Mesangial cell (primary cell): ENCODE measurements around the gene TMEM208. TPM values are rescaled to one million over a fixed set of nuclear protein-coding genes. Genes with fewer than 3 reads are reported as not detected.

Experiments used
- total RNA-seq: library from RNA; depleted of rRNA; stranded (reverse); fragments of >200 nt; gene quantifications from 2 replicates; pipeline ENCODE4 v1.2.3, GENCODE V29; 2015

The TMEM208 gene
- total RNA-seq = 44.3 and 45.6 TPM in 2 replicates

DNA sequence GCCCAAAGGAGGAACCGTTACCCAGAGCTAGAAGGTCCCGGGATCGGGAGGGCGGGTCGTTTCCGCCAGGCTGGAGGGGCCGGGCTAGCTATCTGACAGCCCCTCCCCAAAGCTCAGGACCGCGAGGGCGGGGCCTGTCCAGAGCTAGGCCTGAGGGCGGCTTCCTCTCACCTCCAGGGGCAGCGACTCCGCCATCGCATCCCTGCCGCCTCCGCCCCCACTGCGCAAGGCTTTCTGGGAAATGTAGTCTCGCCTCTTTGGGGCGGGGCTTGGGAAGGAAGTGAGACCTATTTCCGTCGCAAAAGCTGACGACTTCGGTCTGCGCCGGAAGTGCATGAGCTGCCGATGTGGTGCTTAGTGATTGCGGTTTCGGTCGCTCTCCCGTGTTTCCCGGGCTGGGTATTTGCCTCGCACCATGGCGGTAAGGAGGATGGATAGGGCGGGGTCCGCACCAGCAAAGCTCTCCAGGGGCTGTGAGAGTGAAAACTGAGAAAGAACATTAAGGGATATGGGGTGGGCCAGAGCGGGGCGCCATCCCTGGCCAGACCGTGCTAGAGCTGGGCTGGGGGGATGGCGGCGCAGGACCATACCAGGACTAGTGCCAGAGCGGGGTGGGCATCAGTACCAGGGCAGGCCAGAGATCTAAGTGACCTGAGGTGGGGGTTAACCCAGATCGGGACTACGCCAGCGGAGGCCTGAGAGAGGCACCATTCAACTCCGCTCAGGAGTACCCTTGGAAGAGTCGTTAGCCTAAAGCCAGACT is at the start of gene TMEM208:
TMEM208 (plus strand) TSS at position 327 of the 763 bp plus-strand sequence; CDS start at position 416, 89 bp downstream.

DNA sequence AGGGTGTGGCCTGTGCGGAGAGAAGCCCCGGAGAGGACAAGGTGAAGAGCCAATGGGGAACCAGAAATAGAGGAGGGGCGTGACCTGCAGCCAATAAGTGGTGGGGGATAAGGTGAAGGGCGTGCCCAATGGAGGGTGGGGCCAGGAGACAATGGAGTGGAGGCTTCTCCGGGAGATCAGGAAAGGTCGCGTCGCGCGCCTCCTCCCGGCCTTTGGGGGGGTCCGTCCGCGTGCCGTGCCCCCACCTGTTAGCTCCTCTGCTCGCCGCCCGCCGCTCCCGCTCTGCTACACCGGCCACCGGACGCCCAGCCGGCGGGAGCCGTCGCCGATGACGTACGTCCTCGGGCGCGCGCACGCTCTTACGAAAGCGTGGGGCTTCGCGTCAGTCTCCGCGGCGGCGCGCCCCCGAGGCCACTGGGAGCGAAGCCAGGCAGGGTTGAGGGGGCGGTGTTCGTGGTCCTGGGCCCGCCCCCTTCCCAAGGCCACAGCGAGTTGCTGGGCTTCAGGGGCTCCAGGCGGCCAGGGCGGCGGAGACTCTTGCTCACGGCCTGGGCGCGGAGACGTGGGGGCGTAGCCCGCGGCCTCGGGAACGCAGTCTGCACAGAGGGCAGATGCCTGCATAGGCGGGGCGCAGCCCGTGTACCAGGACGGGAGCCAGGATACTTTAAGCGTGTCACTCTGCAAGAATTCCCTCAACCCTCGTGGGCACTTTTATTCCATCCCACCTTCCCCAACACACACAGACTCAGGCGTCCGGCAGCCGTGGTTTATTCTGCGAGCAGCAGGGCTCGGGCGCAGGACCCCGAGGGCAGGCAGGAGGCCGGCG is 43.1 kb upstream of the TMEM208 start, which contains the start of gene MATCAP1:
MATCAP1 (minus strand) TSS at position 337 of the 826 bp plus-strand sequence. CDS start 3,353 bp downstream, outside the sequence.

DNA sequence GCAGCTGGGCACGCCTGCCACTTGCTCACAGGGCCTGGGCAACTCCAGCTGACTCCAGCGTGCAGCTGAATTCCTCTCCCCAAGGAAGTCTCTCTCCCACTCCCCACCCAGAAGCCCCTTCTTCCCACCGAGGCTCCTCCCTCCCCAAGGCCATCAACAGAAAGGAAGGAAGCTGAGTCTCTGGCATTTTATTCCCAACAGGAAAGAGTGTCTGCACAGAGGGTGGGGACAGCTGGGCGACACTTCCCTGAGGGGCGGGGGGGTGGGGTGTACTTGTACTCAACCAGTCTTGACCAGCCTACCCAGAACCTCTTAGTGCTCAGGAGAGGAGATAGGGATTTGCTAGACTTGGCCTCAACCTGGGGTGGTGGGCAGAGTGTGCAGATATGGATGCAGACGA is 36.9 kb upstream of the TMEM208 start, which contains the start of gene EXOC3L1:
EXOC3L1 (minus strand) TSS at position 96 of the 400 bp plus-strand sequence. CDS start 460 bp downstream, outside the sequence.

DNA sequence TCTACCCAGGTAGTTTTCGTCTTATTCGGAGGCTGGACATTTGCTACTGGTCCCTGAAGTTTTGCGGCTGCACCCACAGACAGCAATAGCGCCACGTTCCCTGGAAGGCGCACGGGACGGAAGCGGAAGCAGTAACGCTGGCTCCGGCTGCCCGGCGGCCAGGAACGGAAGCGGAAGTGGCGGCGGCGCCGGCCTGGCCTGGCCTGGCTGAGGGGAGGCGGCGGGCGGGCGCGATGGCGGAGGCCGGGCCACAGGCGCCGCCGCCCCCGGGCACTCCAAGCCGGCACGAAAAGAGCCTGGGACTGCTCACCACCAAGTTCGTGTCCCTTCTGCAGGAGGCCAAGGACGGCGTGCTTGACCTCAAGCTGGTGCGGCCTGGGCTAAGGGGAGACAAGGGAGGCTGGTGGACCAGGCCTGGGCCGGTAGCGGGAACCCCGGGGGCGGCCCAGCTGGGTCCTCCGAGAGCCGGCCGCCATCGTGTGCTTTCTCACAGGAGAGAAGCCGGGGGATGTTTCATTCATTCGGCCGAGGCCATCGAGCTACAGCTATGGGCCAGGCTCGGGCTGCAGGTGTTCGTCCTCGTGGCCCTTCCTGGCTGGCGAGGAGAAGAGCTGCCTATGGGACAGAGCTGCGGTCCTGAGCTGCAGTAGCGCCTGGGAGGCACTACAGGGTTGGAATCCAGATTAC is 34.8 kb upstream of the TMEM208 start, which contains the start of gene E2F4:
E2F4 (plus strand) TSS at position 161 of the 687 bp plus-strand sequence; CDS start at position 234, 73 bp downstream.

DNA sequence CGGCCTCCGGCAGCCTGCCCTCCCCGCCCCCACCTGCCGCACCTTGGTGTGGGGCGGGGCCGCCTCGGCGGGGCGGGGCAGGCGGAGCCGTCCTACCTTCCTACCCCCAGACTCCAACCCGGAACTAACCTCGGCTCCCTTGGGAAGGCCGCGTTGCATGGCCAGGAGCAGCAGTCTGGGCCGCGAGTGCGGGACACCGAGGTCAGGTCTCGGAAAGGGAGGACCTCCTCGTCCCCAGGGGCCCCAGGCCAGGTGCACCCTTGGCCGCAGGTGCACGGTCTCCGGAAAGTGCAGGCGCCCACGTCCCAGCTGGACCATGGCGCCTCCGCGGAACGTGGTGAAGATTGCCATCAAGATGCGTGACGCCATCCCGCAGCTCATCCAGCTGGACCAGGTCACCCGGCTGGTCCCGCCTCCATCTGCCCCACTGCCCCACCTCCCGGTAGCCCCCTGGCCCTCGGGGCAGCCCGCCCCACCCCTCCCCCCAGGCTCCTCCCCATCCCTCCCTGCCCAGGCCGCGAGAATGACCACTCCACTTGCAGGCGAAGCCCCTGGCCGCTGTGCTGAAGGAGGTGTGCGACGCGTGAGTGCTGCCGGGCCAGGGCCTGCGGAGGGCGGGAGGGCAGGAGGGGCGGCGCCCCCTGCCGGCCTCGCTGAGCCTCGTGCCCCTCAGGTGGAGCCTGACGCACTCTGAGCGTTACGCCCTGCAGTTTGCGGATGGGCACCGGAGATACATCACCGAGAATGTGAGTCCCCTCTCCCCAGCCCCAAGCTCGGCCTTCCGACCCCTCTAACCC is 27.7 kb upstream of the TMEM208 start, which contains the start of gene ELMO3:
ELMO3 (plus strand) TSS at position 121 of the 797 bp plus-strand sequence; CDS start at position 317, 196 bp downstream.

DNA sequence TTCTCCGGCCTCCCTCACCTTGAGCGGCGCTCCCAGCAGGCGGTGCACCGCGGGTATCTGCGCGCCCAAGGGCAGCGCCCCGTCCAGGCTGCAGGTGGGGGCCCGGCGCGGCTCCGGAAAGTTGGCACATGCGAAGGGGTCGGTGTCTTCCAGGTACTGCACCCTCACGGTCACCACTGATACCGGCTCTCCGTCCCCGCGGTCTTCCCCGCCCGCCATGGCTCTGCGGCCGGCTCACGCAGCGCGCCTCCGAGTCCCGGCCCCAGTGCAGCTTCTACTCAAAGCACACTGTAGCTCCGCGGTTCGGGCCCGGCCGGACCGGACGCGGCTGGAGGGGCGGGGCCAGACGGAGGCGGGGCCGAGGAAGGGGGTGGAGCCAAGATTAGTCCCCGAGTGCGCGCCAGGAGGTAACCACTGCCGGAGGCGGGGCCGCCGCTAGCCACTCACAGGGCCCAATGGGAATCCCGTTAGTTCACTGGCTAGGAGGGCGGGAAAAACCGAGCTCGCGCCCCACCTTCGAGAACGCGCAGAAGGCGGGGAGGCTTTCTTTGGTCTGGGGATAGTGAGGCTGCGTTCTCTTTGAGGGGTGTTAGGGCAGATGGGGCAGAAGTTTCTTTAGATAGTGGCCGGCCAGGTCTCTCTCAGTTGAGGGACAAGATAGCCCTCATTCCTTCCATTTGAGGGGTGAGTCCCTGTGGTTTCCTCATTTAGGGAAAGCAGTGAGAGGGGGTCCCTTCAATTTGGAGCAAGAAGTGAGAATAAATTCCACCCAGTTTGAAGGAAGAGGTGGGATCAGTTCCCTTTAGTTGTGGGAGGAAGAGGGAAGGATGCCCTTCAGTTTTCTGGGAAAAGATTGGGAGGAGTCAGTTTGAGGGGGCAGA is 20.5 kb downstream of the TMEM208 start, which contains the start of gene FHOD1:
FHOD1 (minus strand) TSS at position 290 of the 881 bp plus-strand sequence; CDS start at position 219, 71 bp downstream.

DNA sequence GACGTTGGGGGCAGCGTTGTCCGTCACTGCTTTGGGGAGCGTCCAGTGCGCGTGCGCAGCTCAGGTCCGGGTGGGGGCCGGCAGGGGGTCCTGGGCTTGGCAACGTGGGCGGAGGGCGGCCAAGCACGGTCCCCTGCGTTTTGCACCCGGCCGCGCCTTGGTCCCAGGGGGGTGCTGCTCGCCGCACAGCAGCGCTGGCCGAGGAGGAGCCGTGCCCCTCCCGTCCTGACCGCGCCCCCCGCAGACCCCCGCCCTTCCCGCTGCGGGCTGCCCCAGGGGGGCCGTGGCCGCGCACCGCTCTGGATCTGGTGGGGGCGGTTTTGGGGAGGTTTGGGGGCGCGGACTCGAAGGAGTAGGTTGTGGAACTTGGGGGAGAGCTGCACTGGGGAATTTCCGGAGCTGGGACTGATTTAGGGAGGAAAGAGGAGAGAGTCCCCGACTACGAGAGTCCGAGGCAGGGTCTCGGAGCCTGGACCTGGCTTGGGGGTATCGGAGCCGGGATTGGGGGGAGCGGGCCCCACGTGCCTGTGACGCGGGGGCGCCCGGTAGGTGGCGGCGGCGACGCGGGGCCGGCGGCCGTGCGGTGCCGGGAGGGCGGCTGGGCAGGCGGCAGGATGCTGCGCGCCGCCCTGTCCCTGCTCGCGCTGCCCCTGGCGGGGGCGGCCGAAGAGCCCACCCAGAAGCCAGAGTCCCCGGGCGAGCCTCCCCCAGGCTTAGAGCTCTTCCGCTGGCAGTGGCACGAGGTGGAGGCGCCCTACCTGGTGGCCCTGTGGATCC is 21.7 kb downstream of the TMEM208 start, which contains the start of gene SLC9A5:
SLC9A5 (plus strand) TSS at position 579 of the 777 bp plus-strand sequence; CDS start at position 615, 36 bp downstream.

Other genes starting within 250 kb of the TMEM208 start
- gene CES4A, start 238.5 kb upstream of the TMEM208 start, total RNA-seq = 0.98 and 2.4 TPM in 2 replicates
- gene CBFB, start 198.0 kb upstream of the TMEM208 start, total RNA-seq = 27.5 and 70.4 TPM in 2 replicates
- 12.4 and 17.3 TPM in 2 replicates for gene PHAF1, start 117.2 kb upstream of the TMEM208 start, total RNA-seq
- 5.7 and 13.3 TPM in 2 replicates for gene B3GNT9, start 76.1 kb upstream of the TMEM208 start, total RNA-seq
- gene TRADD, start 67.2 kb upstream of the TMEM208 start, total RNA-seq = 14.7 and 21.8 TPM in 2 replicates
- 5.7 and 18.8 TPM in 2 replicates for gene FBXL8, start 67.2 kb upstream of the TMEM208 start, total RNA-seq
- gene HSF4, start 62.4 kb upstream of the TMEM208 start, total RNA-seq = 0.65 and 10.3 TPM in 2 replicates
- gene NOL3, start 56.6 kb upstream of the TMEM208 start, total RNA-seq = 27.7 and 30.3 TPM in 2 replicates
- 6.2 and 16.0 TPM in 2 replicates for gene MATCAP1, start 43.2 kb upstream of the TMEM208 start, total RNA-seq
- 0.13 TPM in 1 of 2 replicates, not detected in the other for gene EXOC3L1, start 37.0 kb upstream of the TMEM208 start, total RNA-seq
- gene E2F4, start 35.0 kb upstream of the TMEM208 start, total RNA-seq = 75.2 and 102 TPM in 2 replicates
- 0.49 and 2.3 TPM in 2 replicates for gene ELMO3, start 28.0 kb upstream of the TMEM208 start, total RNA-seq
- 22.2 and 29.8 TPM in 2 replicates for gene FHOD1, start 20.4 kb downstream of the TMEM208 start, total RNA-seq
- 0.33 and 0.51 TPM in 2 replicates for gene SLC9A5, start 21.8 kb downstream of the TMEM208 start, total RNA-seq
- 8.8 and 16.4 TPM in 2 replicates for gene PLEKHG4, start 52.4 kb downstream of the TMEM208 start, total RNA-seq
- 0.16 and 0.38 TPM in 2 replicates for gene KCTD19, start 99.6 kb downstream of the TMEM208 start, total RNA-seq
- 0.16 TPM in 1 of 2 replicates, not detected in the other for gene LRRC36, start 99.7 kb downstream of the TMEM208 start, total RNA-seq
- 2.0 and 2.9 TPM in 2 replicates for gene TPPP3, start 166.4 kb downstream of the TMEM208 start, total RNA-seq
- gene ZDHHC1, start 189.3 kb downstream of the TMEM208 start, total RNA-seq = 3.6 and 9.6 TPM in 2 replicates
- 0.38 and 0.98 TPM in 2 replicates for gene HSD11B2, start 204.0 kb downstream of the TMEM208 start, total RNA-seq